Measurements from ENCODE around the gene PDK1.

GRCh38 chr2:172513935-172514586 lies 41.8 kb upstream of the PDK1 start:
- TF ChIP-seq CTCF (IDR thresholded peaks at IDR 0.05) (no peak), POLR2A (IDR thresholded peaks at IDR 0.05) (no peak)

Measured in thyroid gland (tissue), 4 donors.